Keratinocyte (primary cell): ENCODE results near the gene ZDHHC24. TPM values are rescaled to one million over a fixed set of nuclear protein-coding genes. Genes with fewer than 3 reads are reported as not detected.

Experiments
- DNase-seq: peaks from one replicate; pipeline ENCODE4 v3.0.0-alpha.2; 2011; ENCODE audit warnings: low read depth, missing footprints, low spot score
- FAIRE-seq: peaks from 2 replicates; lab custom pipeline; 2011; peaks lifted over from hg19 to GRCh38; lab: Jason Lieb, UNC
- H2AFZ ChIP-seq: 2 replicates; pipeline ENCODE4 v1.6.0; 2012; ENCODE audit warnings: low read length, control low read depth, inconsistent platforms; ENCODE audit not compliant: control insufficient read depth
- H3K27ac ChIP-seq: 2 replicates; pipeline ENCODE4 v1.5.1; 2011; ENCODE audit warnings: low read length; ENCODE audit not compliant: control insufficient read depth, insufficient read depth
- H3K27me3 ChIP-seq: 3 replicates; pipeline ENCODE4 v1.6.0; 2011; ENCODE audit warnings: low read length; ENCODE audit not compliant: control insufficient read depth, insufficient read depth; ENCODE audit errors: extremely low read depth
- H3K36me3 ChIP-seq, 2 experiments: 2 replicates in 1 of 2; 3 replicates in 1 of 2; pipeline ENCODE4 v1.5.1; 2011; ENCODE audit warnings: low read length in 2 of 2, mild to moderate bottlenecking in 1 of 2; ENCODE audit not compliant: control insufficient read depth in 2 of 2, insufficient read depth in 2 of 2; ENCODE audit errors: extremely low read depth in 1 of 2
- H3K4me1 ChIP-seq: 3 replicates; pipeline ENCODE4 v1.5.1; 2011; ENCODE audit warnings: low read length; ENCODE audit not compliant: control insufficient read depth, insufficient read depth; ENCODE audit errors: extremely low read depth
- H3K4me2 ChIP-seq: 3 replicates; pipeline ENCODE4 v1.6.0; 2011; ENCODE audit warnings: low read depth, low read length; ENCODE audit not compliant: control insufficient read depth, insufficient read depth; ENCODE audit errors: extremely low read depth
- H3K4me3 ChIP-seq, 3 experiments: fragments of 200-600 bp in 1 of 3; sonication (generic) in 1 of 3; 2 replicates in 2 of 3; 3 replicates in 1 of 3; pipeline ENCODE4 v1.5.1; 2011 to 2016; ENCODE audit warnings: low read length in 3 of 3, mild to moderate bottlenecking in 3 of 3, control low read depth in 2 of 3, inconsistent platforms in 1 of 3, low read depth in 1 of 3, mixed read lengths in 1 of 3, mixed run types in 1 of 3, moderate library complexity in 1 of 3; ENCODE audit not compliant: control insufficient read depth in 2 of 3, insufficient read depth in 2 of 3; ENCODE audit errors: extremely low read depth in 1 of 3
- H3K79me2 ChIP-seq: 2 replicates; pipeline ENCODE4 v1.6.0; 2012; ENCODE audit warnings: low read length; ENCODE audit not compliant: control insufficient read depth, insufficient read depth
- H3K9ac ChIP-seq: 3 replicates; pipeline ENCODE4 v1.6.0; 2011; ENCODE audit warnings: low read length; ENCODE audit not compliant: control insufficient read depth, insufficient read depth; ENCODE audit errors: extremely low read depth
- H3K9me1 ChIP-seq: 3 replicates; pipeline ENCODE4 v1.6.0; 2011; ENCODE audit warnings: low read length; ENCODE audit not compliant: control insufficient read depth, insufficient read depth; ENCODE audit errors: extremely low read depth
- H3K9me3 ChIP-seq: 2 replicates; pipeline ENCODE4 v1.5.1; 2012; ENCODE audit warnings: low read depth, low read length; ENCODE audit not compliant: control insufficient read depth
- H4K20me1 ChIP-seq: 3 replicates; pipeline ENCODE4 v1.6.0; 2011; ENCODE audit warnings: low read length; ENCODE audit not compliant: control insufficient read depth, insufficient read depth; ENCODE audit errors: extremely low read depth
- EZH2 ChIP-seq: IDR thresholded peaks from one replicate; pipeline ENCODE4 v1.6.1; 2012; ENCODE audit warnings: inconsistent platforms, mild to moderate bottlenecking, low read length, moderate library complexity
- dilution Hi-C: fragments of 300-500 bp; cut with MboI; formaldehyde crosslinking; loops from one replicate; pipeline ENCODE4 v1.7.0; 2020; ENCODE audit warnings: low sequenced_read_pairs; ENCODE audit not compliant: extremely low pct_ligation_motif_present
- polyA plus RNA-seq, 5 experiments: library from polyadenylated mRNA; depleted of rRNA in 3 of 5; stranded (reverse) in 3 of 5; stranded (forward) in 1 of 5; unstranded in 1 of 5; fragments of >200 nt; gene quantifications; 1 replicate in 1 of 5; 2 replicates in 3 of 5; 3 replicates in 1 of 5; pipeline versions ENCODE4 v1.2.1 to v1.2.3, GENCODE V29; 2011 to 2012; ENCODE audit warnings: missing spikeins in 2 of 5, low read depth in 1 of 5, low replicate concordance in 1 of 5
- TF ChIP-seq, protein P1 (sequence below), 3 experiments: IDR thresholded peaks in 1 of 3; conservative IDR thresholded peaks in 1 of 3; optimal IDR thresholded peaks in 1 of 3; 2 replicates in 2 of 3; 3 replicates in 1 of 3; pipeline versions ENCODE3 to v1.5.1; 2011; ENCODE audit warnings: low read length in 3 of 3, mild to moderate bottlenecking in 3 of 3, moderate library complexity in 2 of 3, control low read depth in 1 of 3, inconsistent platforms in 1 of 3; ENCODE audit not compliant: insufficient read depth in 2 of 3; ENCODE audit errors: extremely low read depth in 1 of 3

Gene ZDHHC24
- polyA plus RNA-seq, 1 donor (not counting 4 experiments of a cell fraction or from before 2014, with no cell fraction given) = 4.8 TPM

DNA sequence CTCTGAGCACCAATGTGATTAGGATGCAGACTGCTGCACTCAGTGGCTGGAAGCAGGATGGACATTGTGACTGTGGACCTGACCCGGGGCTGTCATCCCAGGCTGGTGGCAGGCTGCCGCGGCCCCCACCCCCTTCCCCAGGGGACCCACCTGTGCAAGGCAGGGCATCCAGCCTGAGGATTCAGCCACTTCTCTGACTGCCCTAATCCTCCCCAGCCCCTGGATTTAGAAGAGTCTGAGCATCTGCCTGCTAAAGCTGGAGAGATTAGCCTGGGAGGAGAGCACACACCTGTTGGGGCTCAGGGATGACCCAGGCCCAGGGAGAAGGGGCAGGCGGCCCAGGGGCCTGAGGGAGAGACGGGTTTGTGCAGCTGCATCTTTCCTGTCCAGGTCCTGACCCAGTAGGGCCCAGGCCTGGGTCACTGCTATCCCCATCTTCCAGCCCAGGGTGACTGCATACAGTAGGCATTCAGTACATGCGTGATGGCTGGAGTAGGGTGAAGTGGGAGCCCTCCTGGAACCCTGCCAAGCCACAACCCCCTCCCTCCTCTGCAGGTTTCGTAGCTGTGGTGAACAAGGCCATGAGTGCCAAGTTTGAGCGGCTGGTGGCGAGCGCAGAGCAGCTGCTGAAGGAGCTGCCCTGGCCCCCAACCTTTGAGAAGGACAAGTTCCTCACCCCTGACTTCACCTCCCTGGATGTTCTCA, 53.5 kb downstream of the ZDHHC24 start:
- Histone ChIP-seq H4K20me1 (no peaks in the 10 kb centered on the region), H2AFZ (no peak overlapping the region), H3K36me3 (peaks cover 41 to 42% of the 10 kb centered on the region in 2 experiments), H3K4me2 (no peak overlapping the region), H3K4me1 (no peaks in the 10 kb centered on the region), H3K27me3 (no peaks in the 10 kb centered on the region), H3K27ac (no peak overlapping the region), H3K9me1 (no peaks in the 10 kb centered on the region), H3K9me3 (no peaks in the 10 kb centered on the region), H3K4me3 (no peak overlapping the region), H3K79me2 (no peaks in the 10 kb centered on the region), H3K9ac (no peak overlapping the region)
- DNase-seq (no peak), FAIRE-seq (no peak)
- dilution Hi-C loops = no loop called here
- TF ChIP-seq, protein P1, sequence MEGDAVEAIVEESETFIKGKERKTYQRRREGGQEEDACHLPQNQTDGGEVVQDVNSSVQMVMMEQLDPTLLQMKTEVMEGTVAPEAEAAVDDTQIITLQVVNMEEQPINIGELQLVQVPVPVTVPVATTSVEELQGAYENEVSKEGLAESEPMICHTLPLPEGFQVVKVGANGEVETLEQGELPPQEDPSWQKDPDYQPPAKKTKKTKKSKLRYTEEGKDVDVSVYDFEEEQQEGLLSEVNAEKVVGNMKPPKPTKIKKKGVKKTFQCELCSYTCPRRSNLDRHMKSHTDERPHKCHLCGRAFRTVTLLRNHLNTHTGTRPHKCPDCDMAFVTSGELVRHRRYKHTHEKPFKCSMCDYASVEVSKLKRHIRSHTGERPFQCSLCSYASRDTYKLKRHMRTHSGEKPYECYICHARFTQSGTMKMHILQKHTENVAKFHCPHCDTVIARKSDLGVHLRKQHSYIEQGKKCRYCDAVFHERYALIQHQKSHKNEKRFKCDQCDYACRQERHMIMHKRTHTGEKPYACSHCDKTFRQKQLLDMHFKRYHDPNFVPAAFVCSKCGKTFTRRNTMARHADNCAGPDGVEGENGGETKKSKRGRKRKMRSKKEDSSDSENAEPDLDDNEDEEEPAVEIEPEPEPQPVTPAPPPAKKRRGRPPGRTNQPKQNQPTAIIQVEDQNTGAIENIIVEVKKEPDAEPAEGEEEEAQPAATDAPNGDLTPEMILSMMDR (optimal IDR thresholded peaks at IDR 0.05 in 1 of 3, IDR thresholded peaks at IDR 0.05 in 1 of 3, conservative IDR thresholded peaks at IDR 0.05 in 1 of 3; ENCODE audit: extremely low read depth in 1 of 3, insufficient read depth in 2 of 3, low read length in 3 of 3) = no peak
- no peak for TF ChIP-seq EZH2

DNA sequence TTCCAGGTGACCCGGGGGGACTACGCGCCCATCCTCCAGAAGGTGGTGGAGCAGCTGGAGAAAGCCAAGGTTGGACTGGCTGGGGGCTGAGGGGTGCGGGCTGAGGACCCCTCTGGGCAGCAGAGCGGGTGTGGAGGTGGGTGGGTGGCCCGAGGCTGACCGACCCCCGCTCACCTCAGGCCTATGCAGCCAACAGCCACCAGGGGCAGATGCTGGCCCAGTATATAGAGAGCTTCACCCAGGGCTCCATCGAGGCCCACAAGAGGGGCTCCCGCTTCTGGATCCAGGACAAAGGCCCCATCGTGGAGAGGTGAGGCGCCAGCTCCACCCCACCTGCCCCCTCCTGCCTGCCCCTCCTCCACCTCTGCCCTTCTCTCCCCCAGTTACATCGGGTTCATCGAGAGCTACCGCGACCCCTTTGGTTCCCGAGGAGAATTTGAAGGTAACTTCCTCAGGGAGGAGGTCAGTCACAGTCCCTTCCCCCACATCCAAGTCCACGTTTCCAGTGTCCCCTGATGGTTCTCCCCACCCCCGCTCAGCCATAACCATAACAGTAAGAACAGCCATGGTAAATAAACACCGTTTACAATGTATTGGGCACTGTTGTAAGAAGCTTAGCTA, 54.4 kb downstream of the ZDHHC24 start:
- DNase-seq (no peak), FAIRE-seq (no peak)
- no peaks in the 10 kb centered on the region for H4K20me1 ChIP-seq
- no peak overlapping the region for H3K4me3 ChIP-seq
- H3K4me2 ChIP-seq = no peak overlapping the region
- no peaks in the 10 kb centered on the region for H3K9me1 ChIP-seq
- H3K9ac ChIP-seq = no peak overlapping the region
- dilution Hi-C loops = no loop called here
- H2AFZ ChIP-seq = no peak overlapping the region
- H3K27me3 ChIP-seq = no peaks in the 10 kb centered on the region
- peaks cover 36 to 45% of the 10 kb centered on the region in 2 experiments for H3K36me3 ChIP-seq
- no peaks in the 10 kb centered on the region for H3K9me3 ChIP-seq
- no peak overlapping the region for H3K27ac ChIP-seq
- no peaks in the 10 kb centered on the region for H3K79me2 ChIP-seq
- TF ChIP-seq, protein P1 (optimal IDR thresholded peaks at IDR 0.05 in 1 of 3, IDR thresholded peaks at IDR 0.05 in 1 of 3, conservative IDR thresholded peaks at IDR 0.05 in 1 of 3; ENCODE audit: extremely low read depth in 1 of 3, insufficient read depth in 2 of 3, low read length in 3 of 3) = peak in 1 of 3 experiments; percentile 57
- TF ChIP-seq EZH2 = no peak
- H3K4me1 ChIP-seq = no peaks in the 10 kb centered on the region
